ENCODE data around the gene CXCL8. TPM values are rescaled to one million over a fixed set of nuclear protein-coding genes. Genes with fewer than 3 reads are reported as not detected.

Gene CXCL8
- total and polyA plus RNA-seq, 4 donors: 1.1 to 15.7 (median 1.9) TPM

DNA sequence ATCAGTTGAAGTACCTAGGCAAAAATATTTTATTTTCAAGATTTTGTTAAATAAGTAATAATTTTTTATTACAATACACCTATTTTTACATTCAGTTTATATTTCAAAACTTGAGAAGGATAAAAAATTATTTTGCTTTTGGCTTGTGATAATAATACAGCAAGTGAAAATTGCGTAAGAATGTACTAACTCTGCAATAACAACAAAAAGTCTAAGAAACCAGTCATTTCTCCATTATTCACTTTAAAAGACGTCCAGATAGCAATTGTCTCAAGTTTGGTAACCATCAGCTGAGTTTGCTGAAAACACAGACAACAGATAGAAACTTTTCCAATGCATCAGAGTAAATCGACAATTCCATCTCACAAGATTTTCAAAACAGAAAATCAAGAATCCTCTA, 12.1 kb downstream of the CXCL8 start:
- Histone ChIP-seq H3K9me3 (ENCODE audit: control insufficient read depth, insufficient read depth, low read length) (no peaks in the 10 kb centered on the region), H3K4me3 (ENCODE audit: low read depth, low read length) (no peak overlapping the region), H3K4me1 (ENCODE audit: control insufficient read depth, insufficient read depth, low read length) (no peaks in the 10 kb centered on the region), H3K27me3 (ENCODE audit: control insufficient read depth, insufficient read depth, low read length) (no peaks in the 10 kb centered on the region), H3K27ac (ENCODE audit: low read depth, low read length) (no peak overlapping the region), H3K36me3 (ENCODE audit: control insufficient read depth, insufficient read depth, low read length) (no peaks in the 10 kb centered on the region)
- 81% methylated on average over 2 of the region's 3 CpGs for WGBS (ENCODE audit: insufficient coverage)
- DNase-seq (ENCODE audit: low read depth in 4 of 6, low spot score in 6 of 6): no peak

GRCh38 chr4:73753215-73753614, 12.8 kb downstream of the CXCL8 start:
- no peaks in the 10 kb centered on the region for H3K4me1 ChIP-seq (ENCODE audit: control insufficient read depth, insufficient read depth, low read length)
- H3K27me3 ChIP-seq (ENCODE audit: control insufficient read depth, insufficient read depth, low read length): no peaks in the 10 kb centered on the region
- DNase-seq (ENCODE audit: low read depth in 4 of 6, low spot score in 6 of 6): no peak
- WGBS (ENCODE audit: insufficient coverage): no CpG with 5 or more reads among the region's 1 CpG
- H3K36me3 ChIP-seq (ENCODE audit: control insufficient read depth, insufficient read depth, low read length): no peaks in the 10 kb centered on the region
- H3K9me3 ChIP-seq (ENCODE audit: control insufficient read depth, insufficient read depth, low read length): no peaks in the 10 kb centered on the region
- no peak overlapping the region for H3K4me3 ChIP-seq (ENCODE audit: low read depth, low read length)
- no peak overlapping the region for H3K27ac ChIP-seq (ENCODE audit: low read depth, low read length)

- Histone ChIP-seq H3K4me1 (ENCODE audit: control insufficient read depth, insufficient read depth, low read length) (no peaks in the 10 kb centered on the region), H3K27ac (ENCODE audit: low read depth, low read length) (no peak overlapping the region), H3K27me3 (ENCODE audit: control insufficient read depth, insufficient read depth, low read length) (no peaks in the 10 kb centered on the region), H3K9me3 (ENCODE audit: control insufficient read depth, insufficient read depth, low read length) (no peaks in the 10 kb centered on the region), H3K4me3 (ENCODE audit: low read depth, low read length) (no peak overlapping the region), H3K36me3 (ENCODE audit: control insufficient read depth, insufficient read depth, low read length) (no peaks in the 10 kb centered on the region)
- no peak for DNase-seq (ENCODE audit: low read depth in 4 of 6, low spot score in 6 of 6)
Observed at GRCh38 chr4:73754934-73755333, 14.6 kb downstream of the CXCL8 start.

- H3K4me1 ChIP-seq (ENCODE audit: control insufficient read depth, insufficient read depth, low read length): no peaks in the 10 kb centered on the region
- no peaks in the 10 kb centered on the region for H3K27me3 ChIP-seq (ENCODE audit: control insufficient read depth, insufficient read depth, low read length)
Observed at GRCh38 chr4:73759357-73759756, 19.0 kb downstream of the CXCL8 start.

DNA sequence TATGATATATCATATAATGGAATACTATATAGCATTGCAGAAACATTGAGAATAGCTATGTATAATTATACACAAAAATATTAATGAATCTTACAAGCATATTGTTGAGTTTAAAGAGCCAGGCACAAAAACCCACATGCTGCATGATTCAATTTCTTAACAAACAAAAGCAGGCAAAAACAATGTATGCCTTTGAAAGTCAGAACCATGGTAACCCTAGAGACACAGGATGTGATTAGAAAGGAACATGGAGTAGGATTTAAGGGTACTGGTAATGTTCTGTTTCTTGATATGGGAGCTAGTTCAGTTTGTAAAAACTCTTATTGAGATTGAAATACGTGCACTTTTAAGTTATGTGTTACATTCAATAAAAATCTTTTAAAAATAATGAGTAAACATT, 21.5 kb downstream of the CXCL8 start:
- Histone ChIP-seq H3K27me3 (ENCODE audit: control insufficient read depth, insufficient read depth, low read length) (no peaks in the 10 kb centered on the region), H3K4me1 (ENCODE audit: control insufficient read depth, insufficient read depth, low read length) (no peaks in the 10 kb centered on the region), H3K27ac (ENCODE audit: low read depth, low read length) (no peak overlapping the region), H3K36me3 (ENCODE audit: control insufficient read depth, insufficient read depth, low read length) (no peaks in the 10 kb centered on the region), H3K4me3 (ENCODE audit: low read depth, low read length) (no peak overlapping the region), H3K9me3 (ENCODE audit: control insufficient read depth, insufficient read depth, low read length) (no peaks in the 10 kb centered on the region)
- WGBS (ENCODE audit: insufficient coverage): no CpG with 5 or more reads among the region's 1 CpG
- no peak for DNase-seq (ENCODE audit: low read depth in 4 of 6, low spot score in 6 of 6)

More at GRCh38 chr4:73759357-73759756, 19.0 kb downstream of the CXCL8 start:
- H3K4me3 ChIP-seq (ENCODE audit: low read depth, low read length): no peak overlapping the region
- no CpG with 5 or more reads among the region's 2 CpGs for WGBS (ENCODE audit: insufficient coverage)
- no peak overlapping the region for H3K27ac ChIP-seq (ENCODE audit: low read depth, low read length)
- DNase-seq (ENCODE audit: low read depth in 4 of 6, low spot score in 6 of 6): no peak
- H3K9me3 ChIP-seq (ENCODE audit: control insufficient read depth, insufficient read depth, low read length): no peaks in the 10 kb centered on the region
- no peaks in the 10 kb centered on the region for H3K36me3 ChIP-seq (ENCODE audit: control insufficient read depth, insufficient read depth, low read length)

DNA sequence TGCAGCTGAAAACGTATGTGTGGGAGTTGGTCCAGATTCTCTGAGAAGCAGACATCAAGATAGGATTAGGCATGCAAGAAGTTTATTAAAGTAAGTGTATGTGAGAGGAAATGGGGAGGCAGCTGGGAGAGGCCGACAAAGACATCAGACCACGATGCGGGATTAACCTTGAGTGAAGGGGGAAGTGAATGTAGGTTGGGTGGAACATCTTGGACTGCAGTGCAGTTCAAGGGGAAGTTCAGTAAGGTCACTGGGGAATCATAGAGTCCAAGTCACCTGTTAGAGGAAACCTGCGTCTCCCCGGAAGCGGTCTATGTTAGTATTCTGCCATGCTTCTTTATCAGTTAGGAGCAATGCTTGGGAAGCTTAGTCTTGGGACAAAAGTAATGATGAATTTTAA, 22.0 kb downstream of the CXCL8 start:
- 91% methylated on average over 7 of the region's 7 CpGs for WGBS (ENCODE audit: insufficient coverage)
- DNase-seq (ENCODE audit: low read depth in 4 of 6, low spot score in 6 of 6): no peak
- no peaks in the 10 kb centered on the region for H3K36me3 ChIP-seq (ENCODE audit: control insufficient read depth, insufficient read depth, low read length)
- no peak overlapping the region for H3K4me3 ChIP-seq (ENCODE audit: low read depth, low read length)
- H3K4me1 ChIP-seq (ENCODE audit: control insufficient read depth, insufficient read depth, low read length): no peaks in the 10 kb centered on the region
- H3K27ac ChIP-seq (ENCODE audit: low read depth, low read length): no peak overlapping the region
- H3K9me3 ChIP-seq (ENCODE audit: control insufficient read depth, insufficient read depth, low read length): no peaks in the 10 kb centered on the region
- no peaks in the 10 kb centered on the region for H3K27me3 ChIP-seq (ENCODE audit: control insufficient read depth, insufficient read depth, low read length)

GRCh38 chr4:73763877-73764276, 23.5 kb downstream of the CXCL8 start:
- 94% methylated on average over 5 of the region's 6 CpGs for WGBS (ENCODE audit: insufficient coverage)

GRCh38 chr4:73764513-73764912, 24.1 kb downstream of the CXCL8 start:
- Histone ChIP-seq H3K27ac (ENCODE audit: low read depth, low read length) (no peak overlapping the region), H3K4me1 (ENCODE audit: control insufficient read depth, insufficient read depth, low read length) (no peaks in the 10 kb centered on the region), H3K36me3 (ENCODE audit: control insufficient read depth, insufficient read depth, low read length) (no peaks in the 10 kb centered on the region), H3K27me3 (ENCODE audit: control insufficient read depth, insufficient read depth, low read length) (no peaks in the 10 kb centered on the region), H3K9me3 (ENCODE audit: control insufficient read depth, insufficient read depth, low read length) (no peaks in the 10 kb centered on the region), H3K4me3 (ENCODE audit: low read depth, low read length) (no peak overlapping the region)
- DNase-seq (ENCODE audit: low read depth in 4 of 6, low spot score in 6 of 6): no peak
- 85% methylated on average over 3 of the region's 4 CpGs for WGBS (ENCODE audit: insufficient coverage)

More at GRCh38 chr4:73763877-73764276, 23.5 kb downstream of the CXCL8 start:
- Histone ChIP-seq H3K4me3 (ENCODE audit: low read depth, low read length) (no peak overlapping the region), H3K27me3 (ENCODE audit: control insufficient read depth, insufficient read depth, low read length) (no peaks in the 10 kb centered on the region), H3K36me3 (ENCODE audit: control insufficient read depth, insufficient read depth, low read length) (no peaks in the 10 kb centered on the region), H3K9me3 (ENCODE audit: control insufficient read depth, insufficient read depth, low read length) (no peaks in the 10 kb centered on the region), H3K27ac (ENCODE audit: low read depth, low read length) (no peak overlapping the region), H3K4me1 (ENCODE audit: control insufficient read depth, insufficient read depth, low read length) (no peaks in the 10 kb centered on the region)
- DNase-seq (ENCODE audit: low read depth in 4 of 6, low spot score in 6 of 6): no peak

- Histone ChIP-seq H3K4me3 (ENCODE audit: low read depth, low read length) (no peak overlapping the region), H3K4me1 (ENCODE audit: control insufficient read depth, insufficient read depth, low read length) (no peaks in the 10 kb centered on the region), H3K27me3 (ENCODE audit: control insufficient read depth, insufficient read depth, low read length) (no peaks in the 10 kb centered on the region), H3K9me3 (ENCODE audit: control insufficient read depth, insufficient read depth, low read length) (no peaks in the 10 kb centered on the region), H3K27ac (ENCODE audit: low read depth, low read length) (no peak overlapping the region), H3K36me3 (ENCODE audit: control insufficient read depth, insufficient read depth, low read length) (no peaks in the 10 kb centered on the region)
- no peak for DNase-seq (ENCODE audit: low read depth in 4 of 6, low spot score in 6 of 6)
- no CpG with 5 or more reads among the region's 2 CpGs for WGBS (ENCODE audit: insufficient coverage)
Observed at GRCh38 chr4:73765296-73765695, 24.9 kb downstream of the CXCL8 start.

- no peak for DNase-seq (ENCODE audit: low read depth in 4 of 6, low spot score in 6 of 6)
- Histone ChIP-seq H3K27ac (ENCODE audit: low read depth, low read length) (no peak overlapping the region), H3K27me3 (ENCODE audit: control insufficient read depth, insufficient read depth, low read length) (no peaks in the 10 kb centered on the region), H3K9me3 (ENCODE audit: control insufficient read depth, insufficient read depth, low read length) (no peaks in the 10 kb centered on the region), H3K4me3 (ENCODE audit: low read depth, low read length) (no peak overlapping the region), H3K4me1 (ENCODE audit: control insufficient read depth, insufficient read depth, low read length) (no peaks in the 10 kb centered on the region), H3K36me3 (ENCODE audit: control insufficient read depth, insufficient read depth, low read length) (no peaks in the 10 kb centered on the region)
- 71% methylated on average over 2 of the region's 2 CpGs for WGBS (ENCODE audit: insufficient coverage)
Observed at GRCh38 chr4:73770917-73771316, 30.5 kb downstream of the CXCL8 start.
